GM12878 (cell line): ENCODE measurements around the gene PEX26. TPM values are rescaled to one million over a fixed set of nuclear protein-coding genes. Genes with fewer than 3 reads are reported as not detected.
A peak's percentile ranks its signal among the peaks of the same experiment; 100 is the strongest.

Experiments used
- BACH1 ChIP-seq: fragments of 450-650 bp; IDR thresholded peaks from 2 replicates; pipeline ENCODE4 v1.6.1; 2017; ENCODE audit warnings: mild to moderate bottlenecking, borderline replicate concordance
- BCL11A ChIP-seq: IDR thresholded peaks from 2 replicates; pipeline ENCODE4 v1.6.1; 2011; ENCODE audit warnings: low read depth, low read length
- BRCA1 ChIP-seq: IDR thresholded peaks from 2 replicates; pipeline ENCODE4 v1.6.1; 2011; ENCODE audit warnings: low read depth, low read length, improper control_type of control experiment
- CBX3 ChIP-seq: fragments of 200-600 bp; sonication (generic); IDR thresholded peaks from 2 replicates; pipeline ENCODE4 v1.6.1; 2016; ENCODE audit warnings: low read depth, borderline replicate concordance
- CHD2 ChIP-seq: IDR thresholded peaks from 2 replicates; pipeline ENCODE4 v1.6.1; 2011; ENCODE audit warnings: low read depth, low read length, improper control_type of control experiment, borderline replicate concordance
- E2F4 ChIP-seq: IDR thresholded peaks from 2 replicates; pipeline ENCODE4 v1.6.1; 2012; ENCODE audit warnings: low read depth, low read length, improper control_type of control experiment
- FOS ChIP-seq: IDR thresholded peaks from 3 replicates; pipeline ENCODE4 v1.6.1; 2011; ENCODE audit warnings: borderline replicate concordance; ENCODE audit not compliant: insufficient read length; ENCODE audit errors: extremely low read depth
- MLLT1 ChIP-seq: fragments of 450-650 bp; IDR thresholded peaks from 2 replicates; pipeline ENCODE4 v1.6.1; 2016; ENCODE audit warnings: mild to moderate bottlenecking
- NBN ChIP-seq: fragments of 450-650 bp; IDR thresholded peaks from 2 replicates; pipeline ENCODE4 v1.6.1; 2016
- NR2C2 ChIP-seq: IDR thresholded peaks from 2 replicates; pipeline ENCODE4 v1.6.1; 2011; ENCODE audit warnings: borderline replicate concordance, low read depth; ENCODE audit not compliant: control insufficient read depth, insufficient read length
- PBX3 ChIP-seq: IDR thresholded peaks from 2 replicates; pipeline ENCODE4 v1.6.1; 2011; ENCODE audit warnings: mild to moderate bottlenecking, low read depth, low read length, moderate library complexity; ENCODE audit not compliant: insufficient replicate concordance
- POLR2AphosphoS2 ChIP-seq: IDR thresholded peaks from 2 replicates; pipeline ENCODE4 v1.6.1; 2011; ENCODE audit warnings: low read depth, mild to moderate bottlenecking, low read length, improper control_type of control experiment, moderate library complexity
- RB1 ChIP-seq: fragments of 450-650 bp; formaldehyde crosslinking; IDR thresholded peaks from 2 replicates; pipeline ENCODE4 v1.6.1; 2017; ENCODE audit warnings: mild to moderate bottlenecking, borderline replicate concordance
- RELA ChIP-seq: fragments of 450-650 bp; IDR thresholded peaks from 2 replicates; pipeline ENCODE4 v1.8.0; 2014; ENCODE audit warnings: borderline replicate concordance; ENCODE audit not compliant: partially characterized antibody
- RELB ChIP-seq: fragments of 450-650 bp; IDR thresholded peaks from 2 replicates; pipeline ENCODE4 v1.6.1; 2017; ENCODE audit warnings: low read depth, mild to moderate bottlenecking, moderate library complexity
- RUNX3 ChIP-seq: IDR thresholded peaks from 2 replicates; pipeline ENCODE4 v1.6.1; 2012; ENCODE audit warnings: low read length, inconsistent platforms
- SIN3A ChIP-seq: IDR thresholded peaks from 2 replicates; pipeline ENCODE4 v1.6.1; 2012; ENCODE audit warnings: low read depth, low read length, improper control_type of control experiment
- SMC3 ChIP-seq: IDR thresholded peaks from 2 replicates; pipeline ENCODE4 v1.6.1; 2011; ENCODE audit warnings: low read length, improper control_type of control experiment, borderline replicate concordance
- SPI1 ChIP-seq: IDR thresholded peaks from 2 replicates; pipeline ENCODE4 v1.6.1; 2011; ENCODE audit warnings: low read depth, mild to moderate bottlenecking, low read length, moderate library complexity, borderline replicate concordance; ENCODE audit not compliant: insufficient read depth
- SUZ12 ChIP-seq: fragments of 200-600 bp; sonication (generic); IDR thresholded peaks from one replicate; pipeline ENCODE4 v1.6.1; 2018; ENCODE audit warnings: antibody characterized with exemption, mild to moderate bottlenecking; ENCODE audit not compliant: unreplicated experiment
- TCF3 ChIP-seq: IDR thresholded peaks from 2 replicates; pipeline ENCODE4 v1.6.1; 2012; ENCODE audit warnings: low read depth, mild to moderate bottlenecking, low read length, borderline replicate concordance; ENCODE audit not compliant: insufficient read depth
- ZBED1 ChIP-seq: IDR thresholded peaks from 2 replicates; pipeline ENCODE4 v1.6.1; 2016; ENCODE audit warnings: borderline replicate concordance
- ZBTB33 ChIP-seq: fragments of 450-650 bp; IDR thresholded peaks from 2 replicates; pipeline ENCODE4 v1.6.1; 2017; ENCODE audit warnings: mild to moderate bottlenecking
- ZNF24 ChIP-seq: fragments of 450-650 bp; IDR thresholded peaks from 2 replicates; pipeline ENCODE4 v1.6.1; 2017; ENCODE audit warnings: antibody characterized with exemption, mild to moderate bottlenecking
- ZNF274 ChIP-seq: IDR thresholded peaks from one replicate; pipeline ENCODE4 v1.8.0; 2011; ENCODE audit not compliant: insufficient read length, insufficient read depth
- polyA plus RNA-seq, 11 experiments: library from polyadenylated mRNA; depleted of rRNA in 4 of 11; unstranded in 6 of 11; stranded (reverse) in 5 of 11; fragments of >200 nt; fragmentation: Nextera tagmentation in 4 of 11; fragmentation: Illumina TruSeq in 1 of 11; extraction: Ambion mirVana in 4 of 11; extraction: Trizol in 1 of 11; gene quantifications; 1 replicate in 1 of 11; 2 replicates in 10 of 11; pipeline versions ENCODE4 v1.2.1 to v1.2.3, GENCODE V29; 2011 to 2016; ENCODE audit warnings: inconsistent platforms in 2 of 11, missing spikeins in 2 of 11, low read depth in 1 of 11
- total RNA-seq, 4 experiments: library from RNA; depleted of rRNA in 3 of 4; stranded (reverse); fragments of >200 nt in 3 of 4; fragmentation: Illumina TruSeq in 1 of 4; extraction: Trizol in 1 of 4; gene quantifications; 2 replicates each; pipeline versions ENCODE4 v1.2.1 to v1.2.3, GENCODE V29; 2013 to 2021

Gene PEX26
- total and polyA plus RNA-seq, 10 of the 15 experiments (the other 5 are each of a cell fraction or from before 2014, with no cell fraction given): 0.79 to 50.8 (median 22.4) TPM

GRCh38 chr22:18057568-18058209, 20.1 kb upstream of the PEX26 start (continued):
- TF ChIP-seq E2F4: no peak
- no peak for TF ChIP-seq SUZ12
- peak; percentile 89 for TF ChIP-seq SPI1
- TF ChIP-seq BCL11A: no peak
- TF ChIP-seq CBX3: no peak
- TF ChIP-seq MLLT1: no peak
- TF ChIP-seq RUNX3: no peak
- no peak for TF ChIP-seq NR2C2
- no peak for TF ChIP-seq TCF3
- TF ChIP-seq NBN: peak; percentile 81; the same call in 1 of the 2 replicates
- no peak for TF ChIP-seq POLR2AphosphoS2
- no peak for TF ChIP-seq ZBTB33
- no peak; the same call in 1 of the 2 replicates for TF ChIP-seq BACH1
- TF ChIP-seq RELA: no peak
- no peak for TF ChIP-seq ZBED1
- TF ChIP-seq PBX3: no peak
- TF ChIP-seq FOS: no peak
- TF ChIP-seq RB1: no peak
- TF ChIP-seq ZNF274: no peak
- TF ChIP-seq BRCA1: no peak
- peak; percentile 25; the same call in 1 of the 2 replicates for TF ChIP-seq RELB
- TF ChIP-seq SIN3A: no peak
- no peak for TF ChIP-seq ZNF24
- no peak for TF ChIP-seq SMC3
- 0 out of 2 replicates have a peak, but pooled peaks have one; percentile 32 for TF ChIP-seq CHD2
